Heart right ventricle (tissue), 16 donors: ENCODE data around the gene USH2A. TPM values are rescaled to one million over a fixed set of nuclear protein-coding genes. Genes with fewer than 3 reads are reported as not detected.

Source experiments
- ATAC-seq, 8 donors: fragments of 200-7000 bp; cut with Tn5 transposase; one replicate each; pipeline ENCODE4 v1.9.1; 2020; ENCODE audit warnings: mild to moderate bottlenecking in 8 of 8, moderate library complexity in 8 of 8, moderate number of reproducible peaks in 1 of 8
- DNase-seq, 2 donors: peaks; one replicate each; pipeline ENCODE4 v3.0.0-alpha.2; 2020
- H3K27ac ChIP-seq, 10 donors: fragments of 200-600 bp; sonication (generic) in 2 of 10; one replicate each; pipeline versions ENCODE4 v1.5.0 to v1.8.0; 2020 to 2022; ENCODE audit warnings: mild to moderate bottlenecking in 3 of 10
- H3K27me3 ChIP-seq, 7 donors: fragments of 200-600 bp; one replicate each; pipeline ENCODE4 v1.8.0; 2021 to 2022; ENCODE audit warnings: mild to moderate bottlenecking in 2 of 7
- H3K36me3 ChIP-seq, 9 donors: fragments of 200-600 bp; sonication (generic) in 1 of 9; one replicate each; pipeline versions ENCODE4 v1.5.0 to v1.8.0; 2020 to 2022; ENCODE audit warnings: mild to moderate bottlenecking in 2 of 9
- H3K4me1 ChIP-seq, 9 donors: fragments of 200-600 bp; sonication (generic) in 1 of 9; one replicate each; pipeline versions ENCODE4 v1.5.0 to v1.8.0; 2020 to 2022; ENCODE audit warnings: mild to moderate bottlenecking in 4 of 9
- H3K4me3 ChIP-seq, 10 donors: fragments of 200-600 bp; sonication (generic) in 2 of 10; one replicate each; pipeline versions ENCODE4 v1.5.0 to v1.8.0; 2020 to 2022; ENCODE audit warnings: mild to moderate bottlenecking in 7 of 10, moderate library complexity in 2 of 10
- H3K9me3 ChIP-seq, 11 donors: fragments of 200-600 bp in 10 of 11; sonication (generic) in 2 of 11; one replicate each; pipeline versions ENCODE4 v1.5.0 to v1.8.0; 2013 to 2022; ENCODE audit warnings: mild to moderate bottlenecking in 2 of 11, control low read depth in 1 of 11, moderate library complexity in 1 of 11
- WGBS, 2 donors: extraction: QIAGEN DNeasy Blood & Tissue Kit; methylation state at CpG; one replicate each; pipeline ENCODE4 v1.1.7; 2013; ENCODE audit warnings: inconsistent platforms in 1 of 2; 5-methylcytosine and 5-hydroxymethylcytosine counted together
- intact Hi-C, 10 donors: fragments of 100-400 bp; cut with DNase I; formaldehyde crosslinking; loops; one replicate each; pipeline versions ENCODE4 v1.11.1 to v1.14.2; 2022
- polyA plus RNA-seq, 2 donors: library from polyadenylated mRNA; stranded (reverse); fragments of 200-250 nt; gene quantifications; one replicate each; pipeline ENCODE4 v1.2.3, GENCODE V29; 2013
- total RNA-seq, 10 donors: library from RNA; stranded (reverse); fragmentation: NEBNext Ultra II Directional in 3 of 10; extraction: Animal tissue kit (Norgen Biotek cat#: 25700) in 3 of 10; gene quantifications; one replicate each; pipeline versions ENCODE4 v1.2.1 to v1.2.4, GENCODE V29; 2021 to 2023
- TF ChIP-seq, protein P1 (sequence below), 9 donors: fragments of 200-600 bp; sonication (generic) in 2 of 9; IDR thresholded peaks; one replicate each; pipeline versions ENCODE4 v1.5.0 to v1.8.0; 2021 to 2022; ENCODE audit warnings: antibody characterized with exemption in 9 of 9, mild to moderate bottlenecking in 5 of 9, moderate library complexity in 1 of 9
- donor health status: Arrhythmogenic right ventricular cardiomyopathy.
- donor health status: ischemic (EF 13 %, LVEDD 7.1; RV severe dilation, severe dysfunction).
- donor health status: healthy with polysubstance abuse.
- donor health status: DM: no; HTN: yes; CAD: no.
- donor health status: DM: no; HTN: no; CAD: no.
- donor health status: ischemic (EF 25% LVEDD 6.9; RV normal size, moderate dysfunction).
- donor health status: ischemic (EF 25% LVEDD 5.7; RV mildly dilated, moderate dysfunction).
- donor health status: healthy.
- donor health status: DM: yes; HTN: yes; CAD: no.
- donor health status: Ischemic cardiomyopathy.
- donor health status: ischemic (EF 35%, LVEDD 5.7; RV mildly dilated, moderate dysfunction).
- donor health status: nonischemic (EF 11% LVEDD 7.7; RV severe dilation, severe dysfunction).
- donor health status: DM: yes; HTN: yes; CAD: no.
- donor health status: PGD.
- donor health status: ischemic (EF 29% LVEDD 5.4; RV normal size, mild dysfunction).
- donor health status: nonischemic (EF 23%, LVEDD 6.1; RV moderate dilation, normal function).

USH2A gene
- total and polyA plus RNA-seq, 12 donors: 0.01 to 4.9 (median 3.6) TPM

DNA sequence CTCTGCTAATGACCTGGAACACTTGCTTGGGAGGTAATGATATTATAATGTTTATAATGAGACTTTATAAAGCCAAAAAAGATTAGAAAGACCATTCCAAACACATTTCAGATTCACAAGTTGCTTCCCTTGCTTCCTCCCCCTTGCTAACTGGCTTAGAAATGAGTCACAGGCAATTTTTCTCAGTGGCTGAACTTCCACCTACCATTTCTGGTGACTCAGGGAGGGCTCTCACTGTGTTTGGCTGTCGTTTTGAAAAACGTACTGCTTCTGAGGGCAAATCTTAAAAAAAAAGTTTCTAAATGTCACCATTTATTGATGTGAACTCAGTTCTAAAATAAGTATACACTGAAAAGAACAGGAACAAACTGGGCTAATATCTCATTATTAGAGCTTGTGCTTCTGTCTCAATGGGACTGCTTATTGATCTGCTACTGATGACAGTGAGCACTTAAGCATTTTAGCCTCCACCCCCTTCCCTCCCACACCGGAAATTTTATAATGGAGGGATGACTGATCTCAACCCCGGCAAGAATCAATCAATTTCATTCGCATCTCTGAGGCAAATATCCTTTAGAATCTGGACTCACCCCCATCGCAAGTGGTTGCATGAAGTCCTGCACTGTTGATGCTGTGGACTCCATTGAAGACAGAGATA is 577.9 kb downstream of the USH2A start:
- Histone ChIP-seq H3K4me1 (no peaks in the 10 kb centered on the region), H3K27ac (no peak overlapping the region), H3K9me3 (peaks cover 0 to 25% (median 0%) of the 10 kb centered on the region in 11 donors), H3K36me3 (no peaks in the 10 kb centered on the region), H3K27me3 (no peaks in the 10 kb centered on the region), H3K4me3 (no peak overlapping the region)
- TF ChIP-seq, protein P1, sequence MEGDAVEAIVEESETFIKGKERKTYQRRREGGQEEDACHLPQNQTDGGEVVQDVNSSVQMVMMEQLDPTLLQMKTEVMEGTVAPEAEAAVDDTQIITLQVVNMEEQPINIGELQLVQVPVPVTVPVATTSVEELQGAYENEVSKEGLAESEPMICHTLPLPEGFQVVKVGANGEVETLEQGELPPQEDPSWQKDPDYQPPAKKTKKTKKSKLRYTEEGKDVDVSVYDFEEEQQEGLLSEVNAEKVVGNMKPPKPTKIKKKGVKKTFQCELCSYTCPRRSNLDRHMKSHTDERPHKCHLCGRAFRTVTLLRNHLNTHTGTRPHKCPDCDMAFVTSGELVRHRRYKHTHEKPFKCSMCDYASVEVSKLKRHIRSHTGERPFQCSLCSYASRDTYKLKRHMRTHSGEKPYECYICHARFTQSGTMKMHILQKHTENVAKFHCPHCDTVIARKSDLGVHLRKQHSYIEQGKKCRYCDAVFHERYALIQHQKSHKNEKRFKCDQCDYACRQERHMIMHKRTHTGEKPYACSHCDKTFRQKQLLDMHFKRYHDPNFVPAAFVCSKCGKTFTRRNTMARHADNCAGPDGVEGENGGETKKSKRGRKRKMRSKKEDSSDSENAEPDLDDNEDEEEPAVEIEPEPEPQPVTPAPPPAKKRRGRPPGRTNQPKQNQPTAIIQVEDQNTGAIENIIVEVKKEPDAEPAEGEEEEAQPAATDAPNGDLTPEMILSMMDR (IDR thresholded peaks at IDR 0.05): no peak
- 78 to 83% methylated on average over 6 of the region's 6 CpGs for WGBS, 2 donors
- no peak for DNase-seq
- ATAC-seq: no peak
- intact Hi-C loops: no loop called here

DNA sequence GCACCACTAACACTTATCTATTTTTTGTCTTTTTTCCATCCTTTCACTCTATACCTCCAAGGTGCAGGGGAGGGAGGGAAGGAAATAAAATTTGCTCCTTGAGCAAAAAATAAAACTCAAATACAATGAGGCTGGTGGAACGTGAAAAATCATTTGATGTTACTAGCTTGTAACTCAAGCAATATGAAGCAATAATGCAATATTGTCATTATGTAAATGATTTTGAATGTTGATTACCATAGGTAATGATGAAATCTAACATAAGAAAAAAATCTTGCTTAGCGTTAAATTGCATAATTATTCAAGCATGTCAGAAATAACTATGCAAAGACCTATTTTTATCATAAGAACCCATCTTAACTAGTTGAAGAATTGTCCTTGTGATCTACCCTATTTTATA is 578.5 kb downstream of the USH2A start:
- ATAC-seq: no peak
- Histone ChIP-seq H3K4me1 (no peaks in the 10 kb centered on the region), H3K4me3 (no peak overlapping the region), H3K27me3 (no peaks in the 10 kb centered on the region), H3K9me3 (peaks cover 0 to 27% (median 0%) of the 10 kb centered on the region in 11 donors), H3K36me3 (no peaks in the 10 kb centered on the region), H3K27ac (no peak overlapping the region)
- DNase-seq: no peak
- TF ChIP-seq, protein P1 (IDR thresholded peaks at IDR 0.05): no peak
- WGBS, 2 donors: 81 to 82% methylated on average over 2 of the region's 2 CpGs
- intact Hi-C loops: no loop called here

DNA sequence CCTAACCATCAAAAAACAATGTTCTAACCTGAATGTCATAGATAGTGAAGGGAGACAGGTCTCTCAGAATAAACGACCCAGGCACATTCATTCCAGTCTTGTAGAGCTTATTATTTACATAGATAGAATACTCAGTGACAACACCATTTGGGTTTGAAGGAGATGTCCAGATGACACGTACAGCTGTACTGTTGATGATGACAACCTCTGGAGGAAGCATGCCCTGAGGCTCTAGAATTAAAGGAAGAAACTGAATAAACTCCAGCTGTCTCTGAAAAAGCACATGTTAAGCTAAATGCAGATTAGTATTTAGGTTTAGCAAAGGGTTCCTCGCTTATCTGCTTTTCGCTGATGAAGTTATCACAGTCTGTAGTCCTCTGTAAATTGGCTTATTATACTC is 579.0 kb downstream of the USH2A start:
- Histone ChIP-seq H3K27me3 (no peaks in the 10 kb centered on the region), H3K4me3 (no peak overlapping the region), H3K36me3 (no peaks in the 10 kb centered on the region), H3K4me1 (no peaks in the 10 kb centered on the region), H3K27ac (no peak overlapping the region), H3K9me3 (peaks cover 0 to 27% (median 0%) of the 10 kb centered on the region in 11 donors)
- no peak for DNase-seq
- intact Hi-C loops: no loop called here
- TF ChIP-seq, protein P1 (IDR thresholded peaks at IDR 0.05): no peak
- no peak for ATAC-seq
- WGBS, 2 donors: 42 to 46% methylated on average over 4 of the region's 4 CpGs

DNA sequence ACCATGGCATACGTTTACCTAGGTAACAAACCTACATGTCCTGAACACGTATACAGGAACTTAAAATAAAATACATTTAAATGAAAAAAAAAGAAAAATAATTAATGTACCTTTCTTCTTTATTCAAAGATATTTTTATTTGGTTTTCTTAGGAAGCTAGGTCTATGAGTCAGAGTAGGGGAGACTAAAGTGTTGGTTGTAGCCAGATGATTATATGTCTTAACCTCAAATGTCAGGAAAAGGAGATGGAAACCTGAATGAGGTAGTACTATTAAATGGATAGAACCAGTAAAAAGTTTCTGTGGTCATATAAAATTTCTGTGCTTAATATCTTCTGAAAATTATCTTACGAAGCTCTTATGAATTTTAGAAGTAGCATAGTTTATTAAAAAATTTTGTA is 580.3 kb downstream of the USH2A start:
- DNase-seq: no peak
- intact Hi-C loops: no loop called here
- Histone ChIP-seq H3K27ac (no peak overlapping the region), H3K9me3 (peaks cover 0 to 27% (median 0%) of the 10 kb centered on the region in 11 donors), H3K27me3 (no peaks in the 10 kb centered on the region), H3K4me1 (no peaks in the 10 kb centered on the region), H3K4me3 (no peak overlapping the region), H3K36me3 (no peaks in the 10 kb centered on the region)
- TF ChIP-seq, protein P1 (IDR thresholded peaks at IDR 0.05): no peak
- whole genome bisulfite sequencing, 2 donors: 57 to 86% methylated on average over 3 of the region's 3 CpGs
- no peak for ATAC-seq
